Activated effector memory CD4-positive, alpha-beta T cell treated with anti-CD3 and anti-CD28 coated beads, Interleukin-2, amount 50 U/mL, for 16 hours (primary cell): ENCODE results near the gene ADIPOR2.

Experiments used
- DNase-seq: peaks from one replicate; pipeline ENCODE4 v3.0.0-alpha.2; 2020

Gene ADIPOR2

GRCh38 chr12:1834186-1834925 is 143.5 kb downstream of the ADIPOR2 start:
- no peak for DNase-seq

- DNase-seq = no peak
These were observed 144.6 kb downstream of the ADIPOR2 start for GRCh38 chr12:1835211-1836131.

GRCh38 chr12:1836241-1836803 is 145.5 kb downstream of the ADIPOR2 start:
- DNase-seq = no peak

GRCh38 chr12:1836854-1837421 is 146.1 kb downstream of the ADIPOR2 start:
- DNase-seq = no peak

GRCh38 chr12:1837541-1838204 is 146.8 kb downstream of the ADIPOR2 start:
- DNase-seq = no peak
